Measurements from ENCODE around the gene IMPA2.
"Not testable (repeated sequence)": the region's sequence is repeated elsewhere in the genome, so short reads cannot be mapped to it uniquely, and the experiment has no call there.

Gene IMPA2

GRCh38 chr18:11963991-11964484, 17.3 kb upstream of the IMPA2 start:
- no peak for DNase-seq

- no peak for DNase-seq
These were observed 11.1 kb upstream of the IMPA2 start for GRCh38 chr18:11969904-11970835.

GRCh38 chr18:11970836-11971226, 10.5 kb upstream of the IMPA2 start:
- not testable (repeated sequence) for DNase-seq

GRCh38 chr18:11972371-11973174, 8.7 kb upstream of the IMPA2 start:
- no peak for DNase-seq

- no peak for DNase-seq
These were observed 6.5 kb upstream of the IMPA2 start for GRCh38 chr18:11974741-11975325.

GRCh38 chr18:11975723-11976122, 5.6 kb upstream of the IMPA2 start:
- no peak for DNase-seq

GRCh38 chr18:11976315-11977152, 4.8 kb upstream of the IMPA2 start:
- no peak for DNase-seq

- no peak for DNase-seq
These were observed 4.2 kb upstream of the IMPA2 start for GRCh38 chr18:11977153-11977466.

- DNase-seq = no peak
These were observed 2.4 kb upstream of the IMPA2 start for GRCh38 chr18:11978956-11979355.

GRCh38 chr18:11980163-11980493, 1.2 kb upstream of the IMPA2 start:
- DNase-seq = no peak

GRCh38 chr18:11980494-11981191, 664 bp upstream of the IMPA2 start:
- DNase-seq = peak; percentile 94

- no peak for DNase-seq
These were observed 448 bp downstream of the IMPA2 start for GRCh38 chr18:11981543-11982366.

- no peak for DNase-seq
These were observed 1.7 kb downstream of the IMPA2 start for GRCh38 chr18:11982981-11983380.

- no peak for DNase-seq
These were observed 2.3 kb downstream of the IMPA2 start for GRCh38 chr18:11983592-11983991.

- no peak for DNase-seq
These were observed 2.8 kb downstream of the IMPA2 start for GRCh38 chr18:11984091-11984490.

GRCh38 chr18:11985586-11985985, 4.3 kb downstream of the IMPA2 start:
- no peak for DNase-seq

- no peak for DNase-seq
These were observed 4.8 kb downstream of the IMPA2 start for GRCh38 chr18:11986061-11986460.

- DNase-seq = peak; percentile 78
These were observed 6.2 kb downstream of the IMPA2 start for GRCh38 chr18:11987527-11987926.

GRCh38 chr18:11989174-11989573, 7.9 kb downstream of the IMPA2 start:
- no peak for DNase-seq

- no peak for DNase-seq
These were observed 8.7 kb downstream of the IMPA2 start for GRCh38 chr18:11989966-11990380.

GRCh38 chr18:11990539-11990938, 9.2 kb downstream of the IMPA2 start:
- no peak for DNase-seq
